ENCODE measurements around the gene TLE5.
"Not testable (repeated sequence)": the region's sequence is repeated elsewhere in the genome, so short reads cannot be mapped to it uniquely, and the experiment has no call there.

Gene TLE5

GRCh38 chr19:3015126-3016057, 46.9 kb downstream of the TLE5 start:
- ChIA-PET CTCF (interaction anchor here (0.6 to 1.8 kb wide), 3 partner anchors 61 to 1916 kb away, joined by 3 to 6 read pairs (median 4); no protein-coding TSS in a partner anchor), POLR2A (interaction anchor here (0.6 kb wide), 1 partner anchor 79 kb away, joined by 3 read pairs; the partner anchor contains the start of gene GNA11)
- H3K4me3 ChIP-seq (ENCODE audit: low read depth, low read length) = no peak overlapping the region
- no peak for DNase-seq (ENCODE audit: low read depth, low spot score)
- no peak for TF ChIP-seq CTCF (IDR thresholded peaks at IDR 0.05; ENCODE audit: insufficient read depth, low read length, missing control alignments)

GRCh38 chr19:3014135-3014534, 48.2 kb downstream of the TLE5 start:
- ChIA-PET CTCF (no interaction called here), POLR2A (no interaction called here)
- no peak overlapping the region for H3K4me3 ChIP-seq (ENCODE audit: low read depth, low read length)
- no peak for TF ChIP-seq CTCF (IDR thresholded peaks at IDR 0.05; ENCODE audit: insufficient read depth, low read length, missing control alignments)
- no peak for DNase-seq (ENCODE audit: low read depth, low spot score)

DNA sequence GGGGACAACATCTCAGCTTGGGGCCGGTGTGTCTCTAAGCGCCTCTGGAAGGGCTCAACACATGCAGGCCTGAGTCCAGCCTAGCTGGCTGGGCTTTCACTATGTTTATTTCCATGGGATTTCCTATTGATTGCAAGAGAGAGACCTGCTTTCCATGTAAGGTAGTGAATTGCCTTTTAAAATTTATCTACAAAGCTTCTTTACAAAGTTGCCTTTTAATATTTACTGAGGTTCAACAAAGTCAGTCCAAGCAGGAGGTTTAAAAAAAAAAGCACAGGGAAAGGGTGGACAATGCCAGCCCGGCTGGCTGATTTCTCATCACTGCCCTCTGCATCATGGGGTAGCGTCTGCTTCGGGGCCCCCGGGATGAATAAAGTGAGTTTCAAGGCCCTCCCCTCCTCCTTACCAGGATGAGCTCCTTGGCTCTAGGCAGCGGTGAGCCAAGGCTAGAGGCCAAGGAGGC, 49.0 kb downstream of the TLE5 start:
- ChIA-PET CTCF (interaction anchor here (0.7 kb wide), 1 partner anchor 55 kb away, joined by 3 read pairs; no protein-coding TSS in a partner anchor), POLR2A (no interaction called here)

GRCh38 chr19:3012621-3013262, 49.6 kb downstream of the TLE5 start:
- no peak overlapping the region for H3K4me3 ChIP-seq (ENCODE audit: low read depth, low read length)
- no peak for TF ChIP-seq CTCF (IDR thresholded peaks at IDR 0.05; ENCODE audit: insufficient read depth, low read length, missing control alignments)
- CTCF ChIA-PET = interaction anchor here (0.7 kb wide), 1 partner anchor 54 kb away, joined by 3 read pairs; no protein-coding TSS in a partner anchor
- POLR2A ChIA-PET = no interaction called here
- DNase-seq (ENCODE audit: low read depth, low spot score) = no peak

More for the DNA sequence above, 49.0 kb downstream of the TLE5 start:
- no peak for TF ChIP-seq CTCF (IDR thresholded peaks at IDR 0.05; ENCODE audit: insufficient read depth, low read length, missing control alignments)
- no peak for DNase-seq (ENCODE audit: low read depth, low spot score)
- H3K4me3 ChIP-seq (ENCODE audit: low read depth, low read length) = no peak overlapping the region

DNA sequence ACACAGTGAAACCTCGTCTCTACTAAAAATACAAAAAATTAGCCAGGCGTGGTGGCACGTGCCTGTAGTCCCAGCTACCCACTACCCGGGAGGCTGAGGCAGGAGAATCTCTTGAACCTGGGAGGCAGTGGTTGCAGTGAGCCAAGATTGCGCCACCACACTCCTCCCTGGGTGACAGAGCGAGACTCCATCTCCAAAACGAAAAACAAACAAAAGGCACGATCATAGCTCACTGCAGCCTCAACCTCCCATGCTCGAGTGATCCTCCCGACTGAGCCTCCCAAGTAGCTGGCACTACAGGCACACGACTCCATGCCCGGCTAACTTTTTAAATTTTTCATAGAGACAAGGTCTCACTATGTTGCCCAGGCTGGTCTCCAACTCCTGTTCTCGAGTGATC, 50.2 kb downstream of the TLE5 start:
- H3K4me3 ChIP-seq (ENCODE audit: low read depth, low read length); CTCF ChIA-PET; POLR2A ChIA-PET; DNase-seq (ENCODE audit: low read depth, low spot score): not testable (repeated sequence)

GRCh38 chr19:3010871-3011270, 51.4 kb downstream of the TLE5 start:
- POLR2A ChIA-PET = no interaction called here
- DNase-seq (ENCODE audit: low read depth, low spot score) = no peak
- CTCF ChIA-PET = interaction anchor here (1.1 kb wide), 1 partner anchor 153 kb away, joined by 3 read pairs; no protein-coding TSS in a partner anchor
- H3K4me3 ChIP-seq (ENCODE audit: low read depth, low read length) = no peak overlapping the region
- TF ChIP-seq CTCF (IDR thresholded peaks at IDR 0.05; ENCODE audit: insufficient read depth, low read length, missing control alignments) = no peak

All from AG04449 (cell line).